DOHH2 (cell line): ENCODE results near the gene CSNK1G3.

Experiments
- H3F3A ChIP-seq: fragments of 200-600 bp; sonication (generic), shearing (Covaris generic); 2 replicates; pipeline ENCODE4 v1.6.0; 2016; ENCODE audit warnings: antibody characterized with exemption, mild to moderate bottlenecking; ENCODE audit not compliant: control insufficient read depth, insufficient read depth
- H3K27ac ChIP-seq: fragments of 200-600 bp; sonication (generic); 2 replicates; pipeline ENCODE4 v1.5.1; 2014; ENCODE audit warnings: low read depth, mild to moderate bottlenecking, low read length, moderate library complexity
- H3K27me3 ChIP-seq: fragments of 200-600 bp; sonication (generic); 2 replicates; pipeline ENCODE4 v1.6.1; 2014; ENCODE audit warnings: mild to moderate bottlenecking, low read length, mixed read lengths; ENCODE audit not compliant: control insufficient read depth
- H3K36me3 ChIP-seq: fragments of 200-600 bp; sonication (generic); 2 replicates; pipeline ENCODE4 v1.6.1; 2014; ENCODE audit warnings: mild to moderate bottlenecking, low read length, moderate library complexity, mixed read lengths; ENCODE audit not compliant: control insufficient read depth
- H3K4me1 ChIP-seq: fragments of 200-600 bp; sonication (generic); 2 replicates; pipeline ENCODE4 v1.6.1; 2014; ENCODE audit warnings: mild to moderate bottlenecking, low read length, mixed read lengths; ENCODE audit not compliant: control insufficient read depth
- H3K4me2 ChIP-seq: fragments of 200-600 bp; sonication (generic); 2 replicates; pipeline ENCODE4 v1.6.0; 2014; ENCODE audit warnings: mild to moderate bottlenecking, low read length, moderate library complexity
- H3K4me3 ChIP-seq: fragments of 200-600 bp; sonication (generic); 2 replicates; pipeline ENCODE4 v1.5.1; 2014; ENCODE audit warnings: mild to moderate bottlenecking, low read length, mixed read lengths
- H3K79me2 ChIP-seq: fragments of 200-600 bp; sonication (generic); 2 replicates; pipeline ENCODE4 v1.6.1; 2014; ENCODE audit warnings: mild to moderate bottlenecking, low read length, mixed read lengths; ENCODE audit not compliant: control insufficient read depth
- H3K9me2 ChIP-seq: fragments of 200-600 bp; sonication (generic); replicated peaks from 2 replicates; pipeline ENCODE4 v1.6.1; 2014; ENCODE audit warnings: mild to moderate bottlenecking, low read length, mixed read lengths; ENCODE audit not compliant: control insufficient read depth
- H3K9me3 ChIP-seq: fragments of 200-600 bp; sonication (generic); 2 replicates; pipeline ENCODE4 v1.6.1; 2014; ENCODE audit warnings: antibody characterized with exemption, low read length, mixed read lengths; ENCODE audit not compliant: control insufficient read depth, insufficient read depth
- H4K20me1 ChIP-seq: fragments of 200-600 bp; sonication (generic); 2 replicates; pipeline ENCODE4 v1.6.0; 2014; ENCODE audit warnings: low read depth, mild to moderate bottlenecking, antibody characterized with exemption, low read length, moderate library complexity; ENCODE audit not compliant: control insufficient read depth, insufficient read depth
- CTCF ChIP-seq: fragments of 200-600 bp; sonication (generic); IDR thresholded peaks from one replicate; pipeline ENCODE4 v1.5.1; 2014; ENCODE audit warnings: antibody characterized with exemption, mild to moderate bottlenecking, low read depth, low read length; ENCODE audit not compliant: poor library complexity, severe bottlenecking
- EZH2phosphoT487 ChIP-seq: fragments of 200-600 bp; sonication (generic); IDR thresholded peaks from 2 replicates; pipeline ENCODE4 v1.6.1; 2017; ENCODE audit warnings: borderline replicate concordance, mild to moderate bottlenecking, antibody characterized with exemption, low read length, moderate library complexity, mixed read lengths

The CSNK1G3 gene

GRCh38 chr5:123520677-123521247 lies 8.8 kb downstream of the CSNK1G3 start:
- no peaks in the 10 kb centered on the region for H3K27me3 ChIP-seq
- peaks cover 4% of the 10 kb centered on the region for H3F3A ChIP-seq
- no peaks in the 10 kb centered on the region for H3K9me2 ChIP-seq
- H4K20me1 ChIP-seq, result peaks cover 13% of the 10 kb centered on the region
- no peaks in the 10 kb centered on the region for H3K36me3 ChIP-seq
- peak overlapping the region; percentile 22 for H3K4me3 ChIP-seq
- peaks cover 96% of the 10 kb centered on the region for H3K79me2 ChIP-seq
- H3K27ac ChIP-seq, result peak overlapping the region; percentile 1; the same call in 1 of the 2 replicates
- no peaks in the 10 kb centered on the region for H3K9me3 ChIP-seq
- peak overlapping the region; percentile 49 for H3K4me2 ChIP-seq
- H3K4me1 ChIP-seq, result peaks cover 67% of the 10 kb centered on the region
- TF ChIP-seq CTCF, result no peak
- no peak for TF ChIP-seq EZH2phosphoT487

GRCh38 chr5:123524146-123524545 lies 12.2 kb downstream of the CSNK1G3 start:
- no peaks in the 10 kb centered on the region for H3K27me3 ChIP-seq
- H3K9me2 ChIP-seq, result no peaks in the 10 kb centered on the region
- H3K27ac ChIP-seq, result no peak overlapping the region
- no peaks in the 10 kb centered on the region for H3K36me3 ChIP-seq
- H3K79me2 ChIP-seq, result peaks cover 89% of the 10 kb centered on the region
- H3K4me1 ChIP-seq, result peaks cover 69% of the 10 kb centered on the region
- no peaks in the 10 kb centered on the region for H3K9me3 ChIP-seq
- H4K20me1 ChIP-seq, result peaks cover 4% of the 10 kb centered on the region; the same call in 1 of the 2 replicates
- no peak overlapping the region for H3K4me2 ChIP-seq
- peaks cover 4% of the 10 kb centered on the region for H3F3A ChIP-seq
- no peak overlapping the region for H3K4me3 ChIP-seq
- no peak for TF ChIP-seq CTCF
- no peak for TF ChIP-seq EZH2phosphoT487

GRCh38 chr5:123527190-123527589 lies 15.2 kb downstream of the CSNK1G3 start:
- TF ChIP-seq CTCF (no peak), EZH2phosphoT487 (no peak)
- Histone ChIP-seq H3F3A (no peaks in the 10 kb centered on the region), H3K9me3 (no peaks in the 10 kb centered on the region), H3K4me3 (no peak overlapping the region), H4K20me1 (no peaks in the 10 kb centered on the region; the same call in 1 of the 2 replicates), H3K27me3 (no peaks in the 10 kb centered on the region), H3K79me2 (peaks cover 79% of the 10 kb centered on the region), H3K36me3 (no peaks in the 10 kb centered on the region), H3K9me2 (no peaks in the 10 kb centered on the region), H3K27ac (no peak overlapping the region), H3K4me1 (peaks cover 68% of the 10 kb centered on the region), H3K4me2 (peak overlapping the region; percentile 24)
